Lower leg skin (tissue), 3 donors: ENCODE results near the gene HUS1B.

ENCODE experiments used
- POLR2A ChIP-seq, 2 donors: fragments of 450-650 bp; IDR thresholded peaks; one replicate each; pipeline ENCODE4 v1.6.1; 2016 to 2017; ENCODE audit warnings: antibody characterized with exemption in 2 of 2, mild to moderate bottlenecking in 1 of 2, moderate library complexity in 1 of 2
- TF ChIP-seq, protein P1 (sequence below), 3 donors: fragments of 450-650 bp; IDR thresholded peaks; one replicate each; pipeline ENCODE4 v1.5.1; 2016; ENCODE audit warnings: antibody characterized with exemption in 3 of 3, mild to moderate bottlenecking in 3 of 3, moderate library complexity in 2 of 3

- TF ChIP-seq POLR2A (IDR thresholded peaks at IDR 0.05): no peak
- TF ChIP-seq, protein P1, sequence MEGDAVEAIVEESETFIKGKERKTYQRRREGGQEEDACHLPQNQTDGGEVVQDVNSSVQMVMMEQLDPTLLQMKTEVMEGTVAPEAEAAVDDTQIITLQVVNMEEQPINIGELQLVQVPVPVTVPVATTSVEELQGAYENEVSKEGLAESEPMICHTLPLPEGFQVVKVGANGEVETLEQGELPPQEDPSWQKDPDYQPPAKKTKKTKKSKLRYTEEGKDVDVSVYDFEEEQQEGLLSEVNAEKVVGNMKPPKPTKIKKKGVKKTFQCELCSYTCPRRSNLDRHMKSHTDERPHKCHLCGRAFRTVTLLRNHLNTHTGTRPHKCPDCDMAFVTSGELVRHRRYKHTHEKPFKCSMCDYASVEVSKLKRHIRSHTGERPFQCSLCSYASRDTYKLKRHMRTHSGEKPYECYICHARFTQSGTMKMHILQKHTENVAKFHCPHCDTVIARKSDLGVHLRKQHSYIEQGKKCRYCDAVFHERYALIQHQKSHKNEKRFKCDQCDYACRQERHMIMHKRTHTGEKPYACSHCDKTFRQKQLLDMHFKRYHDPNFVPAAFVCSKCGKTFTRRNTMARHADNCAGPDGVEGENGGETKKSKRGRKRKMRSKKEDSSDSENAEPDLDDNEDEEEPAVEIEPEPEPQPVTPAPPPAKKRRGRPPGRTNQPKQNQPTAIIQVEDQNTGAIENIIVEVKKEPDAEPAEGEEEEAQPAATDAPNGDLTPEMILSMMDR (IDR thresholded peaks at IDR 0.05): no peak
These were observed 50.0 kb downstream of the HUS1B start for GRCh38 chr6:606829-607379.
